ENCODE measurements around the gene KIZ. TPM values are rescaled to one million over a fixed set of nuclear protein-coding genes. Genes with fewer than 3 reads are reported as not detected.

Gene KIZ
- total RNA-seq, 2 experiments from 2014 or later = 17.3 to 22.1 TPM

DNA sequence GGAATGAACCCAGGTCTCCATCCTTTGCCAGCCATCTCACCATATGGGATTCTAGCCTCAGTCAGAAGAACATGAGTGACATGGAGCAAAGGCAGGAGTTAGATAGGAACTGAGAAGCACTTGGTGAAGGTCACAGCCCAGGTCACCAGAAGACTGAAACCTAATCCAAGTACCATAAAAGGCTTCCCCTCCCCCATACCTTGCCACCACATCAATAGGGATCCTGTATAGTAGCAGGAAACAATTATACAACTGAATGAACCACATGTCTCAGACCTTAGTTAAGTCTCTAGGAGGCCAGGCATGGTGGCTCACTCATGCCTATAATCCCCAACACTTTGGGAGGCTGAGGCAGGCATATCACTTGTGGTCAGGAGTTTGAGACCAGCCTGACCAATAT is 49.6 kb downstream of the KIZ start:
- no peak for DNase-seq
- peaks cover 7% of the 10 kb centered on the region for H3K9me3 Mint-ChIP-seq
- H3K27me3 Mint-ChIP-seq = no peaks in the 10 kb centered on the region
- H3K27ac Mint-ChIP-seq = no peak overlapping the region
- H3K4me3 Mint-ChIP-seq = no peak overlapping the region
- no peaks in the 10 kb centered on the region for H3K4me1 Mint-ChIP-seq
- H3K36me3 Mint-ChIP-seq (ENCODE audit: low read depth) = peaks cover 11% of the 10 kb centered on the region
- POLR2A ChIA-PET = no interaction called here
- CTCF ChIA-PET = no interaction called here

GRCh38 chr20:21177767-21178166 is 51.9 kb downstream of the KIZ start:
- Mint-ChIP-seq H3K4me3 (no peak overlapping the region), H3K27ac (no peak overlapping the region), H3K4me1 (no peaks in the 10 kb centered on the region), H3K27me3 (no peaks in the 10 kb centered on the region), H3K36me3 (ENCODE audit: low read depth) (peaks cover 5% of the 10 kb centered on the region), H3K9me3 (peaks cover 5% of the 10 kb centered on the region)
- CTCF ChIA-PET = no interaction called here
- no peak for DNase-seq
- POLR2A ChIA-PET = no interaction called here

GRCh38 chr20:21179757-21180156 is 53.9 kb downstream of the KIZ start:
- POLR2A ChIA-PET = no interaction called here

GRCh38 chr20:21180248-21180647 is 54.4 kb downstream of the KIZ start:
- Mint-ChIP-seq H3K9me3 (peaks cover 5% of the 10 kb centered on the region), H3K4me3 (no peak overlapping the region), H3K36me3 (ENCODE audit: low read depth) (peaks cover 3% of the 10 kb centered on the region), H3K4me1 (no peaks in the 10 kb centered on the region), H3K27me3 (no peaks in the 10 kb centered on the region), H3K27ac (no peak overlapping the region)
- POLR2A ChIA-PET = no interaction called here
- DNase-seq = no peak
- CTCF ChIA-PET = no interaction called here

More at GRCh38 chr20:21179757-21180156, 53.9 kb downstream of the KIZ start:
- Mint-ChIP-seq H3K27ac (no peak overlapping the region), H3K9me3 (peaks cover 5% of the 10 kb centered on the region), H3K4me3 (no peak overlapping the region), H3K27me3 (no peaks in the 10 kb centered on the region), H3K36me3 (ENCODE audit: low read depth) (peaks cover 3% of the 10 kb centered on the region), H3K4me1 (no peaks in the 10 kb centered on the region)
- no peak for DNase-seq
- CTCF ChIA-PET = no interaction called here

GRCh38 chr20:21181028-21181427 is 55.1 kb downstream of the KIZ start:
- POLR2A ChIA-PET = no interaction called here
- Mint-ChIP-seq H3K4me1 (no peaks in the 10 kb centered on the region), H3K27me3 (no peaks in the 10 kb centered on the region), H3K9me3 (peaks cover 5% of the 10 kb centered on the region), H3K27ac (no peak overlapping the region), H3K36me3 (ENCODE audit: low read depth) (peaks cover 3% of the 10 kb centered on the region), H3K4me3 (no peak overlapping the region)
- CTCF ChIA-PET = no interaction called here
- no peak for DNase-seq

DNA sequence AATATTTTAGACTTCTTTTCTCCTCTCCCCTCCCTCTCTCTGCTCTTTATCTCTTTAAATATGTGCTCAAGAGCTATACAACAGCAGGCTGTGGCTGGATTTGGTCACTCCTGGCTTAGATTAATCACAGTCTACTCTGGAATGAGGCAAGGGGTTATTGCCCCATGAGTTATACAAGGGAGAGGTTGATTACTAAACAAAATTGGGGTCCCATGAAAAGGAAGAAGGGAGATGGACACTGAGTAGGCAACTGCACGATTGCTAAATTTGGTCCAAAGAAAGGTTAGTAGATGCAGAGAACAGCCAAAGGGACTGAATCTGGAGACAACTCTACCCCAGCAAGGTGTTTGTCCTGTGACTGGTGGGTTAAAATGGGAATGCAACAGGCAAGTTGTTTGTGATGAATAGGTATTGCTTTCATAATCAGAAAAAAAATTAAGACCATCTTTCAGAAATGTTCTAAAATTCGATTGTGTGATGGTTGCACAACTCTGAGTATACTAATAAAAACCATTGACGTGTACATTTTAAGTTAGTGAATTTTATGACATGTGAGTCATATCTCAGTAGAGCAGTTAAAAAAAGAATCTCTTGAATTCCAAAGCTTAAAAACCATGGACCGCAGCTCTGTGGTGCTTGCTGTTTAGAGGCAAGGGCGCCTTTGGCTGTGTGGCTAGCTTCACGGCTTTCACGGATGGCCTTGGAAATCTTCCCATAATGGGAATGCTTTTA is 57.1 kb downstream of the KIZ start:
- H3K27me3 Mint-ChIP-seq = no peaks in the 10 kb centered on the region
- H3K4me3 Mint-ChIP-seq = no peak overlapping the region
- no peaks in the 10 kb centered on the region for H3K36me3 Mint-ChIP-seq (ENCODE audit: low read depth)
- no peak for DNase-seq
- H3K4me1 Mint-ChIP-seq = no peaks in the 10 kb centered on the region
- ChIA-PET CTCF (interaction anchor here (0.7 kb wide), 1 partner anchor 315 kb away, joined by 5 read pairs; no protein-coding TSS in a partner anchor), POLR2A (no interaction called here)
- no peak overlapping the region for H3K27ac Mint-ChIP-seq
- no peaks in the 10 kb centered on the region for H3K9me3 Mint-ChIP-seq

GRCh38 chr20:21183722-21184121 is 57.8 kb downstream of the KIZ start:
- CTCF ChIA-PET = interaction anchor here (0.7 kb wide), 1 partner anchor 580 kb away, joined by 4 read pairs; no protein-coding TSS in a partner anchor
- POLR2A ChIA-PET = no interaction called here
- Mint-ChIP-seq H3K27ac (no peak overlapping the region), H3K4me1 (no peaks in the 10 kb centered on the region), H3K9me3 (no peaks in the 10 kb centered on the region), H3K4me3 (no peak overlapping the region), H3K36me3 (ENCODE audit: low read depth) (no peaks in the 10 kb centered on the region), H3K27me3 (no peaks in the 10 kb centered on the region)
- no peak for DNase-seq

DNA sequence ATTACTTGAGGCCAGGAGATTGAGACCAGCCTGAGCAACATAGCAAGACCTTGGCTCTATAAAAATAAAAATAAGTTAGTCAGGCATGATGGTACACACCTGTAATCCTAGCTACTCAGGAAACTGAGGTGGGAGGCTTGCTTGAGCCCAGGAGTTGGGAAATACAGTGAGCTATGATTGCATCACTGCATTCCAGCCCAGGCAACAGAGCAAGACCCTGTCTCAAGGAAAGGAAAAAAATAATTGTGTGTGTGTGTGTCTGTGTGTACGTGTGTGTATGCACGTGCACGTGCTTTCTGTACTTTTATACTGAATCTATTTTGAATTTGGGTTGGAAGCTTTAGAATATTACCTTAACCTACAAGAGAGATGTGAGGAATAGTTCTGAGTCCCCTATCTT is 58.9 kb downstream of the KIZ start:
- Mint-ChIP-seq H3K36me3 (ENCODE audit: low read depth) (no peaks in the 10 kb centered on the region), H3K4me3 (no peak overlapping the region), H3K9me3 (no peaks in the 10 kb centered on the region), H3K4me1 (no peaks in the 10 kb centered on the region), H3K27ac (no peak overlapping the region), H3K27me3 (no peaks in the 10 kb centered on the region)
- POLR2A ChIA-PET = no interaction called here
- DNase-seq = no peak
- CTCF ChIA-PET = interaction anchor here (1.3 kb wide), 1 partner anchor 320 kb away, joined by 3 read pairs; no protein-coding TSS in a partner anchor

DNA sequence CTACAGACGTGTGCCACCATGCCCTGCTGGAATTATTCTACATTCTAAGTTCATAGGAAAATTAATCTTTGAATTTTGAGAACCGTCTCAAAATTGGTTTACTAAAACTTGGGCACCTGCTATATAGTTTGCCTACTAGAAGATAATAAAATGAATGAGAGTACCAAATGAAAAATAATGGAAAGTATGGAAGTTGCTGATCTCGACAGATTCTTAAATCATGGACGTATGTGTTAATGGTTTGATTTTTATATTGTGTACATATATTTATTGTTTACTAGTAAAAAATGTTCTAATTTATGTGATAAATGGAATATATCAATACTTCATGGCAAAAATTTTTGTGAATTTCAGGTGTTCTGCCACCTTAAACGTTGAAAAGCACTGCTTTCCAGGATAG is 60.0 kb downstream of the KIZ start:
- Mint-ChIP-seq H3K4me3 (no peak overlapping the region), H3K27ac (no peak overlapping the region), H3K27me3 (no peaks in the 10 kb centered on the region), H3K9me3 (no peaks in the 10 kb centered on the region), H3K36me3 (ENCODE audit: low read depth) (no peaks in the 10 kb centered on the region), H3K4me1 (no peaks in the 10 kb centered on the region)
- POLR2A ChIA-PET = no interaction called here
- CTCF ChIA-PET = no interaction called here
- DNase-seq = no peak

DNA sequence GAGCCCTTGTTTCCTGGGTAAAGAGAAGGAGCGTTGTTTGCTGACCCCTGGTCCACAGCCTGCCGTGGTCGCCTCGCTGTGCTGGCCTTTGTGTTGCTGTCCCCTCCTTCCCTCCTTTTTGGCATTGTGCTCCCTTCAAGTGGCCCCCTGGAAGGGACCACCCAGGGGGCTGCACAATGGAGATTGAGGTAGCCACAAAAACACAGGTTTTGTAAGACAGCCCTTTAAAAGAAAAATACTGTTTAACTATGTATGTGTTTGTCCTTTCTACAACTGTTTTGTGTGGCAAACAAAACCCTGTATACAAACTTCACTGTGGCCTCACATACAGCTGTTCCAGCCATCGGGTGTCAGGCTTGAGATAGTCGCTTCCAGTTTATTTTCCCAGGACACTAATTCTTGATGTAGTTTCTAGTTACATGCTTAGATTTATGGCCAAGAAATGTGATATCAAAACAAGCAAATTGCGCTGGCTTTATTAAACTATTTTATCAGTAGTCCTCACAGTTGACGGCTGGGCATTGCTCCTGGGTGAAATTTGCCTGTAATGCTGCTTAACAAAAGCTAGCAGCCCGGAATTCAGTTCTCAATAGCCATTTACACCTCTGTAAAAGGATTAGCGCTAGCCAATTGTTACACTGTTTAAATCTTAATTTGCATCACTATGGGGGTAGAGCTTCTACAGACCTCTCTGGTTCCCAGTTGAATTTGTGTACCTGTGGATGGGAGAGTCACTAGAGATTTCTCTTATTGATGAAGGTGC is 64.1 kb downstream of the KIZ start:
- no peaks in the 10 kb centered on the region for H3K4me1 Mint-ChIP-seq
- no peak for DNase-seq
- no peak overlapping the region for H3K27ac Mint-ChIP-seq
- H3K9me3 Mint-ChIP-seq = no peaks in the 10 kb centered on the region
- POLR2A ChIA-PET = no interaction called here
- H3K4me3 Mint-ChIP-seq = no peak overlapping the region
- no peaks in the 10 kb centered on the region for H3K27me3 Mint-ChIP-seq
- CTCF ChIA-PET = no interaction called here
- no peaks in the 10 kb centered on the region for H3K36me3 Mint-ChIP-seq (ENCODE audit: low read depth)

DNA sequence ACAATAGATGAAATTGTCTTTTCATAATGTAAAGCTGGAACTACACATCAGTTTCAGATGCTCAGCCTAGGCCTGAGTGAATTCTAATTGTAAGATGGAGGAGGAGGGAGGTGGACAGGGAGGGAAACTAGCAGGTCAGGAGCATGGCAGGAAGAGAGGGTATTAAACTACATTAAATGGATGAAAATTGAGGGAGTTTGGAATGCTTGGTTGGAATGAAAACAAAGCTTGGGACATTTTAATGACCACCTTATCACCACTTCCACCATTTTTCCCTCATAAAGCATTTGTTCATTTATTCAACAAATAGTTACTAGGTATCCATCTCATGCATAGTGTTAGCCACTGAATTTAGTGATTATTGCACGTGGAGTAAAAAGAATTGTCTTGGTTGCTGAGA is 65.0 kb downstream of the KIZ start:
- Mint-ChIP-seq H3K9me3 (no peaks in the 10 kb centered on the region), H3K27me3 (no peaks in the 10 kb centered on the region), H3K4me1 (no peaks in the 10 kb centered on the region), H3K4me3 (no peak overlapping the region), H3K36me3 (ENCODE audit: low read depth) (no peaks in the 10 kb centered on the region), H3K27ac (no peak overlapping the region)
- ChIA-PET POLR2A (no interaction called here), CTCF (no interaction called here)
- no peak for DNase-seq

GRCh38 chr20:21191839-21192238 is 66.0 kb downstream of the KIZ start:
- Mint-ChIP-seq H3K27ac (no peak overlapping the region), H3K36me3 (ENCODE audit: low read depth) (no peaks in the 10 kb centered on the region), H3K4me3 (no peak overlapping the region), H3K4me1 (no peaks in the 10 kb centered on the region), H3K27me3 (no peaks in the 10 kb centered on the region), H3K9me3 (no peaks in the 10 kb centered on the region)
- ChIA-PET CTCF (no interaction called here), POLR2A (no interaction called here)
- DNase-seq = no peak

DNA sequence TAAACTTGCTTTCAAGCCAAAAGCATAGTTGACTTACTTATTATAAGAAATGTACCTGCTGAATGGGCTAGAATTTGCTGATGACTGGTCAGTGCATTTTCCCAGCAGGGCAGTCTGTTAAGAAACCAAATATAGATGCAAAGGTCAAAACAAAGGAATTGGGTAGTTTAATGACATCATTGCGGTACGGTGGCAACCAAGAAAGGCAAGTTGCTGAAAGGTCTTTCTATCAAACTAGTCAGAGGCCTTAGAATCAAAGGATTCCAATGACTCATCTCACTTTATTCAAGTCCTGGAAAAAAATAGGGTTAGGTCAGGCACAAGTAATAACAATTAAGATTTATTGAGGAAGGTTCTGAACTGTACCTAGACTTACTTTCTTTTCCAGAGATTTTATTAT is 76.4 kb downstream of the KIZ start:
- Mint-ChIP-seq H3K9me3 (no peaks in the 10 kb centered on the region), H3K4me3 (no peak overlapping the region)

More for the DNA sequence above, 76.4 kb downstream of the KIZ start:
- Mint-ChIP-seq H3K36me3 (ENCODE audit: low read depth) (no peaks in the 10 kb centered on the region), H3K27me3 (no peaks in the 10 kb centered on the region), H3K27ac (no peak overlapping the region), H3K4me1 (no peaks in the 10 kb centered on the region)
- ChIA-PET POLR2A (no interaction called here), CTCF (interaction anchor here (1.7 kb wide), 1 partner anchor 34 kb away, joined by 5 read pairs; no protein-coding TSS in a partner anchor)
- DNase-seq = no peak
